ENCODE results near the gene ICE2. TPM values are rescaled to one million over a fixed set of nuclear protein-coding genes. Genes with fewer than 3 reads are reported as not detected.

The ICE2 gene
- total RNA-seq, 1 donor from 2014 or later: 55.1 TPM

GRCh38 chr15:60507596-60508424, 28.9 kb upstream of the ICE2 start:
- intact Hi-C loops (cut with DNase I): no loop called here
- DNase-seq (ENCODE audit: low spot score): no peak
- peak; percentile 78 for ATAC-seq

DNA sequence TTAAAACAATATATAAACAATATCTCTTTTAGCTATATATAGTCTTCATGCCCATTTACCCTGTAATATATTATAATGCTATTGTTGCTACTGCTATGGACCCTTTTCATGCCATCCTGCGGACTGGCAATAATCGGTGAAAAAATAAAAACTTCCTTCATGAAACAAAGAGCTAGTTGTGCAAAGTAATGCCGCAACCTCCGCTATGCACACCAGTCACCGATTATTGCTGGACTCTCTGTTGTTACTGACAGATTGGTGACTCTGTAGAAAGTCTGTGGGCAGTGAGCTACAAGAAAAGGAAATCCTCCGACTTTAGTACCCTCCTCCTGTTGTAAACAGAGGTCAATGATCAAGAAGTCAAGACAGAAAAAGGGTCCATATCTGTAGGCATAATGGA, 17.9 kb upstream of the ICE2 start:
- no peak for DNase-seq (ENCODE audit: low spot score)

GRCh38 chr15:60494108-60494507, 15.2 kb upstream of the ICE2 start:
- intact Hi-C loops (cut with DNase I): no loop called here
- ATAC-seq: no peak
- no peak for DNase-seq (ENCODE audit: low spot score)

More for the DNA sequence above, 17.9 kb upstream of the ICE2 start:
- ATAC-seq: no peak
- intact Hi-C loops (cut with DNase I): no loop called here

DNA sequence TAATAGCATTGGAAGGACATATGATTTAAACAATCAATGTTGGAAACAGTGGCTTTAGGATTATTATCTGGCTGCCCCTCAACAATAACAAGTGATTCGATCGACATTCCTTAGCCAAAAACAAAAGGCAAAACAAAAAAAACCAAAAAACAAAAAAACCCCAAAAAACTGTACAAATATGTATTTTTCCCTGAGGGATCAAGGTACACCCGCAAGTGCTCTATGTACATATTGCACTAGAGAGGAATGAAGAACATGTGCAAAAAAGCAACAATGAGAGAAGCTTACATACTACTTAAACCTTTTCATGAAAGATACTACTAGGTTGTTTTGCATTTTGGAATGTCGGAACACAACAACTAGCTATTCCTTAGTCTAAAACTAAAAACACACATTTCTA, 14.2 kb upstream of the ICE2 start:
- DNase-seq (ENCODE audit: low spot score) (no peak), ATAC-seq (no peak)
- intact Hi-C loops (cut with DNase I): no loop called here

GRCh38 chr15:60486742-60487141, 7.8 kb upstream of the ICE2 start:
- no peak for ATAC-seq
- DNase-seq (ENCODE audit: low spot score): no peak
- intact Hi-C loops (cut with DNase I): no loop called here

DNA sequence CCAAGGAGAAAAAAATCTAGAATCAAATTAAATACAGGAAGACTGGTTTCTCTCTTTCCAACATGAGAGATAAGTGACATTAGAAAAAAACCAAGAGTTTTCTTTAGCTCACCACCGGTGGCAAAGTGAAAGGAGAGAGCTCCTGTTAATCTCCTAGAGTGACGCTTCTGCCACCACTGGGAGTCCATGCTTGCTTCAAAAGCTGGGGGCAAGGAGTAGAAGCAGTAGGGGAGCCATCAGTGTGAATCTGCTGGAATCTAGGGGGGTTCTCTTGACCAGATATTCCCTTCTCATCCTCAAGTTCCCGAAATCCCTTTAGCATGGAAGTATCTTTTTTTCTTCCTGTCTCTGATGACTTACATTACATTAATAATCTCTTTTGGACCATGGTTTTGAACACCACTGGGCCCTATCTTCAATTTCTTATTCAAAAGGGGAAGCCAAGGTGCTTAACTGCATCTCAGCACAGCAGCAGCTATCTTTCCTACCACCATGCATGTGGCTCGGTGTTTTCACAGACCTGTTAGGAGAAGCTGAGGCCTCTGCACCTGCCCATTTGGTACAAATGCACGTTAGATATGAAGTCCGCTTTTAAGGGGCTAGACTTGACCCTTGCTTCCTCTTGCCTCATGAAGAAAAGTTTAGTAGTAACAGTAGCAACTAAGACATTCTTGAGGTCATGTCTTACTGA, 6.6 kb upstream of the ICE2 start:
- ATAC-seq: no peak
- intact Hi-C loops (cut with DNase I): no loop called here

DNA sequence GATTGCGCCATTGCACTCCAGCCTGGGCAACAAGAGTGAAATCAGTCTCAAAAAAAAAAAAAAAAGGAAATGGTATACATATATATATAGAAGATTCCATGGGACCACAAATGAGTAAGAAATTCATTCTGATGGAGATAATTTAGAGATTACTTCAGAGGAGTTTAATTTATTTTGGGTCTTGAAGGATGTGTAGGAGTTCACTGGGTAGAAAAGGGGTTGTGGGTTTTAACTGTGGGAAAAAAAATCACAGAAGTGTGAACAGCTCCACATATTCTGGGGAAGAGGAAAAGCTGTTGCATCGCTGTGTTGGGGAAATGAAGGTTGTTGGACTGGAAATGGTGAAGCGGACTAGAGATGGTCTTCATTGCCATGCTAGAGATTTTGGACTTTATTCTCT, 4.1 kb upstream of the ICE2 start:
- DNase-seq (ENCODE audit: low spot score) (no peak), ATAC-seq (no peak)
- intact Hi-C loops (cut with DNase I): no loop called here

More for the DNA sequence above, 6.6 kb upstream of the ICE2 start:
- no peak for DNase-seq (ENCODE audit: low spot score)

DNA sequence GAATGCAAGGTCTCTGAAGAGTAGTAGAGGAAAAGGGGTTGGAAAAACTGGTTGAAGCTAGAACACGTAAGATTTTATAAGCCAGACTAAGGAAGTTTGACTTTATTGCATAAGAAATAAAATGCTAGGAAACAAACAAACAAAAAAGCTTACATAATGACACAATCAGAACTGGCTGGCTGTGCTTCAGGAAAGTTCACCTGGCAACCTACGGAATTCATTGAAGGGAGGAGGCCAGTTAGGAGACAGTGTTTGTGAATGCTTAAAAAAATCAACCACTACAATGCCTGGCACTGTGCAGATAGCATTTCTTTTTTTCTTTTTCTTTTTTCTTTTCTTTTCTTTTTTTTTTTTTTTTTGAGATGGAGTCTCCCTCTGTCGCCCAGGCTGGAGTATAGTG, 1.9 kb upstream of the ICE2 start:
- intact Hi-C loops (cut with DNase I): no loop called here
- ATAC-seq (no peak), DNase-seq (ENCODE audit: low spot score) (no peak)

GRCh38 chr15:60480149-60480548, 1.2 kb upstream of the ICE2 start:
- intact Hi-C loops (cut with DNase I): no loop called here
- no peak for DNase-seq (ENCODE audit: low spot score)
- no peak for ATAC-seq

DNA sequence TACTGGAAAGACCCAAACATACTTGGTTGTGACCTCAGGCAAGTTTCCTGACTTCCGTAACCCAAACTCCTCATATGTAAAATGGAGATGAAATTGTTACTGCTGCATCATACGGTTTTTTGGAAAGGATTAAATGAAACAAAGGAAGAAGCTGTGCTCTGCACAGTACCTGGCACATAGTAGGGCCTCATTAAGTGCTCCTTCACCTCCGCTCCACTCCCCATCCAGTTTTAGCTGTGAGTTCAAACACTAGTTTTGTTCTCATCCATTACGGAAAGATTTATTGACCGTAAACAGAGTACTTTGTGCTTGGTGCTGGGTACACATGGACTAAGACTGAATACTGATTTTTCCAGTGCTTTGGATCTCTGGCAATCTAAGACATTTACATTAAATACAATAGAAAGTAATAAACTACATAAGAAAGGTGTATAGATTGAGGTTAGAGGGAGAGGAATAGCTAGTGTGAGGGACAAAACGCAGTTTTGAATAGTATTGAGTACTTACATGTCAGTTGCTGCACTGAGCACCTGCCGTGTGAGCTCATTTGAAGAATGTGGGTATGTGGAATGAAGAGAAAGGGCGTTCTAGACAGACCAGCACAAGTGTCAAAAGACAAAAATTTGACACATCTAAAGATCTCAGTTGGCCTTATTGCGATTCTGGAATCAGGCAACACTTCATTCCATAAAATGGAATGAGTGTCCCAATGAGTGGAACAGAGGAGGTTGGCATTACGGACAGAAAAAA, 594 bp upstream of the ICE2 start:
- peak; percentile 25 for ATAC-seq
- intact Hi-C loops (cut with DNase I): no loop called here
- no peak for DNase-seq (ENCODE audit: low spot score)

DNA sequence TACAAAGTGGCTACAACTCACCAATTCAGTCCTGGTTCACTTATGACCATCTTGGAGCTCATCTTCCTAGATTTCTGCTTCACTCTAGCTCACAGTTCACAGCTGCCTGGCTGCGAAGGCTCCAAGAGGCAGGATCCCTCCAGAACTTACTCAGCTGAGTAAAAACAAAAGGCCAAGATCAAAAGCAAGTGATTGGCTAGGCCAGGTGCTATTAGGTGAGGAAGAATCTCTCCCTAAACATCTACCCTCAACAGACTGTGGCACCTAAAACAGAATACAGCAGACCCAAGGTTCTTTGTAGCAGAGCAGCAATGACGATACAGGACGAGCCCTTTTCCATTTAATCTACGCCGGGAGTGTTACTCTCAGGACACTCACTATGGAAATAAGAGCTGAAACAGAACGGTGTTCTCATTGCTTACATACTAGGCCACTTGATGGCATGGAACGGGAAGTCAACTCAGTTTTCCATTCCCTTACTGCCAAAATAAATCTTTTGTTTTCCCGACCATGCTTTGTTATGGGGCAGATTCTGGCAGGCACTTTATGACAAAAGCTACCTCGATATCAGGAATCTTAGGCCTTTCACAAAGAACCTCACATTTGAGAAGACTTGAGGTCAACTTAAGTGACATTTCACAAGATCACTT, 901 bp downstream of the ICE2 start:
- intact Hi-C loops (cut with DNase I): no loop called here
- DNase-seq (ENCODE audit: low spot score): no peak
- ATAC-seq: no peak

DNA sequence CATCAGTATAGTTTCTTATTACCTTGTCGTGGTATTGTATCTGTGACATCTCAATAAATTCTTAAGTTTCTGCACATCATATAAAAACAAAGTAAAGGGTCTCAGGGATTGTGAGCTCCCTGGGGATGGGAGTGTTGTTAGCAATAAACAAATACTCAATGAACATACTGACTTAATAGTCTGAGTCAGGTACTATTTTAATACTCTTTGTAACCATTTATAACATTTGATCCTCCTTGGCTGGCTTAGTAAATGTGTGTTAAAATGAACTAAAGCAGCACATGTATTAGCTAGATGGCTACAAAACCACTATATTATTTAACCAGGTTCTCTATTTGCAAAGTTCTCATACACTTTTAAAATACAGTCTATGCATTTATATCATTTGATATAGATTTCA, 1.8 kb downstream of the ICE2 start:
- no peak for ATAC-seq
- intact Hi-C loops (cut with DNase I): no loop called here
- no peak for DNase-seq (ENCODE audit: low spot score)

DNA sequence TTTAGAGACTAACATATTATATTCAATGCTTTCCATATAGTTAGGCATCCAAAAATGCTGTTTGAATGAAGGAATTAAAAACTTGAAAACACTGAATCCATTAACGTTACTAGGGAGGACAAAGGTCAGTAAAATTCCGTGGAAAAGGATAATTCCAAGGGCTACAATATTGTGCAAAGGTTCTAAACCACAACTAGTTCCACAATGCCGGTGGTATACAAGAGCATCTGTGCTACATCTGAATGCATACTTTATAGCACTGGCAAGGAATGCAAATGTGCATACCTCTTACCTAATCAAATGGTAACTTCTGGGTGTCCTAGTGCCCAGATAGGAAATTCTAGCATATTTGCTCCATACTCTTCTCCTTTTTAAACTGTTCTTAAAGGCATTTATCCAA, 2.2 kb downstream of the ICE2 start:
- DNase-seq (ENCODE audit: low spot score): no peak
- intact Hi-C loops (cut with DNase I): no loop called here
- no peak for ATAC-seq

DNA sequence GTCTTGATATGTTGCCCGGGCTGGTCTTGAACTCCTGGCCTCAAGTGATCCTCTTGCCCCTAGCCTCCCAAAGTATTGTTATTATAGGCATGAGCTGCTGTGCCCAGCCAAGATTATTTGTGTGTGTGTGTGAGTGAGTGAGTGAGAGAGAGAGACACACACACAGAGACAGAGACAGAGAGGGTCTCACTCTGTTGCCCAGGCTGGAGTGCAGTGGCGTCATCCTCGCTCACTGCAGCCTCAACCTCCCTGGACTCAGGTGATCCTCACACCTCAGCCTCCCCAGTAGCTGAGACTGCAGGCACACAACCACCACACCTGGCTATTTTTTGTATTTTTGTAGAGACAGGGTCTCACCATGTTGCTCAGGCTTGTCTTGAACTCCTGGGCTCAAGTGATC, 5.8 kb downstream of the ICE2 start:
- intact Hi-C loops (cut with DNase I): no loop called here

DNA sequence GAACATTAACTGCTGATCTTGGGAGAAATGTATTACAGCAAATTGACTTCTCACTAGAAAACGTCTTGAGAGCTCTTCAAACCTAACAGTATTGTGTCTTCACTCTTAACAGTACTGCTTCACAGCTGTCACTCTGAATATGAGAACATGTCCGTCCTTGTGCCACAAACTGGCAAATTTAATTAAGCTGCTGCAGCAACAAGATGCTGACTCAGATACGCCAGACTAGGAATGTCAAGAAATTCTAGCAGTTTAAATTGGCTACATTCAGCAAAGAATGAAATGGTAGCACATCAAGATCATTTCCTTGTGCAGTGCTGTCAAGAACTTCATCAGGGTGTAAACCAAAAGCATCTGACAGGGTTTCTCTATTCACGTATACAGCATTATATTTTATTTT, 7.6 kb downstream of the ICE2 start:
- no peak for DNase-seq (ENCODE audit: low spot score)
- ATAC-seq: no peak
- intact Hi-C loops (cut with DNase I): no loop called here

More for the DNA sequence above, 5.8 kb downstream of the ICE2 start:
- no peak for ATAC-seq
- no peak for DNase-seq (ENCODE audit: low spot score)

GRCh38 chr15:60469893-60470641, 8.9 kb downstream of the ICE2 start:
- ATAC-seq (no peak), DNase-seq (ENCODE audit: low spot score) (no peak)
- intact Hi-C loops (cut with DNase I): no loop called here

- DNase-seq (ENCODE audit: low spot score) (no peak), ATAC-seq (no peak)
- intact Hi-C loops (cut with DNase I): no loop called here
Observed at GRCh38 chr15:60464836-60465630, 13.9 kb downstream of the ICE2 start.

- ATAC-seq (no peak), DNase-seq (ENCODE audit: low spot score) (no peak)
- intact Hi-C loops (cut with DNase I): no loop called here
Observed at GRCh38 chr15:60462027-60462426, 16.9 kb downstream of the ICE2 start.
